Activated CD4-positive, alpha-beta T cell treated with anti-CD3 and anti-CD28 coated beads, Interleukin-2, Interleukin-4, amounts not matched to agents 100 ng/mL and 50 ng/mL, durations not matched to agents 16 hours and 8 hours (primary cell): Measurements from ENCODE around the gene ERI3.
"Not testable (repeated sequence)": the region's sequence is repeated elsewhere in the genome, so short reads cannot be mapped to it uniquely, and the experiment has no call there.

Source experiments
- DNase-seq: peaks from one replicate; pipeline ENCODE4 v3.0.0-alpha.2; 2020; ENCODE audit warnings: low spot score

Gene ERI3

GRCh38 chr1:44208226-44208625 is 146.8 kb downstream of the ERI3 start:
- no peak for DNase-seq

GRCh38 chr1:44206545-44206944 is 148.5 kb downstream of the ERI3 start:
- DNase-seq: not testable (repeated sequence)

- no peak for DNase-seq
Measured at GRCh38 chr1:44200336-44200735, 154.7 kb downstream of the ERI3 start.

GRCh38 chr1:44174630-44175029 is 180.4 kb downstream of the ERI3 start:
- DNase-seq: no peak
